OCI-LY1 (cell line): ENCODE data around the gene TSGA10.
"Not testable (repeated sequence)": the region's sequence is repeated elsewhere in the genome, so short reads cannot be mapped to it uniquely, and the experiment has no call there.

Source experiments
- H2AFZ ChIP-seq: fragments of 200-600 bp; sonication (generic), shearing (Covaris generic); 2 replicates; pipeline ENCODE4 v1.6.0; 2014; ENCODE audit warnings: antibody characterized with exemption, mild to moderate bottlenecking, low read length
- H3F3A ChIP-seq: fragments of 200-600 bp; sonication (generic), shearing (Covaris generic); 2 replicates; pipeline ENCODE4 v1.6.0; 2014; ENCODE audit warnings: mild to moderate bottlenecking, antibody characterized with exemption, low read length, moderate library complexity; ENCODE audit not compliant: insufficient read depth
- H3K27ac ChIP-seq: fragments of 200-600 bp; sonication (generic); 2 replicates; pipeline ENCODE4 v1.5.1; 2014; ENCODE audit warnings: low read length, mixed run types, mild to moderate bottlenecking, low read depth; ENCODE audit not compliant: poor library complexity, severe bottlenecking
- H3K27me3 ChIP-seq: fragments of 200-600 bp; sonication (generic); 2 replicates; pipeline ENCODE4 v1.6.0; 2014; ENCODE audit warnings: antibody characterized with exemption, mild to moderate bottlenecking, low read length, moderate library complexity; ENCODE audit not compliant: insufficient read depth
- H3K36me3 ChIP-seq: fragments of 200-600 bp; sonication (generic); 2 replicates; pipeline ENCODE4 v1.6.1; 2014; ENCODE audit warnings: mild to moderate bottlenecking, antibody characterized with exemption, low read length, moderate library complexity, mixed read lengths; ENCODE audit not compliant: insufficient read depth
- H3K4me1 ChIP-seq: fragments of 200-600 bp; sonication (generic); 2 replicates; pipeline ENCODE4 v1.5.1; 2014; ENCODE audit warnings: mild to moderate bottlenecking, low read length, moderate library complexity; ENCODE audit not compliant: insufficient read depth, severe bottlenecking
- H3K4me2 ChIP-seq: fragments of 200-600 bp; sonication (generic), shearing (Covaris generic); 2 replicates; pipeline ENCODE4 v1.6.1; 2014; ENCODE audit warnings: low read length
- H3K4me3 ChIP-seq: fragments of 200-600 bp; sonication (generic); 2 replicates; pipeline ENCODE4 v1.5.1; 2014; ENCODE audit warnings: low read length, low read depth, mild to moderate bottlenecking, mixed read lengths; ENCODE audit not compliant: poor library complexity, severe bottlenecking
- H3K79me2 ChIP-seq: fragments of 200-600 bp; shearing (Covaris generic); 2 replicates; pipeline ENCODE4 v1.6.1; 2016; ENCODE audit warnings: mixed run types, low read length, mixed read lengths; ENCODE audit not compliant: insufficient read depth
- H3K9ac ChIP-seq: fragments of 200-600 bp; sonication (generic), shearing (Covaris generic); 2 replicates; pipeline ENCODE4 v1.6.1; 2014; ENCODE audit warnings: mild to moderate bottlenecking, low read length, mixed read lengths
- H3K9me2 ChIP-seq: fragments of 200-600 bp; sonication (generic), shearing (Covaris generic); 2 replicates; pipeline ENCODE4 v1.6.1; 2014; ENCODE audit warnings: low read depth, mild to moderate bottlenecking, low read length, mixed read lengths
- H3K9me3 ChIP-seq: fragments of 200-600 bp; shearing (Covaris generic); 2 replicates; pipeline ENCODE4 v1.6.1; 2014; ENCODE audit warnings: low read length, mixed read lengths
- H4K20me1 ChIP-seq: fragments of 200-600 bp; sonication (generic), shearing (Covaris generic); 2 replicates; pipeline ENCODE4 v1.6.0; 2016; ENCODE audit warnings: mild to moderate bottlenecking, low read length; ENCODE audit not compliant: insufficient read depth
- CTCF ChIP-seq: fragments of 200-600 bp; sonication (generic), shearing (Covaris generic); IDR thresholded peaks from 2 replicates; pipeline ENCODE4 v1.5.1; 2017; ENCODE audit warnings: mild to moderate bottlenecking, antibody characterized with exemption, low read length, moderate library complexity, mixed read lengths
- EZH2 ChIP-seq: fragments of 200-600 bp; sonication (generic), shearing (Covaris generic); IDR thresholded peaks from 2 replicates; pipeline ENCODE4 v1.8.0; 2017; ENCODE audit warnings: borderline replicate concordance, mixed run types, mild to moderate bottlenecking, antibody characterized with exemption, low read length, moderate library complexity, mixed read lengths

The TSGA10 gene

GRCh38 chr2:99067871-99068625, 86.7 kb downstream of the TSGA10 start:
- H3K27me3 ChIP-seq: no peaks in the 10 kb centered on the region
- no peak overlapping the region for H3K27ac ChIP-seq
- H3K36me3 ChIP-seq: no peaks in the 10 kb centered on the region
- TF ChIP-seq EZH2 (no peak), CTCF (no peak)
- no peaks in the 10 kb centered on the region for H3K79me2 ChIP-seq
- no peaks in the 10 kb centered on the region for H3F3A ChIP-seq
- H4K20me1 ChIP-seq: no peaks in the 10 kb centered on the region
- H3K9me2 ChIP-seq: no peaks in the 10 kb centered on the region
- H2AFZ ChIP-seq: no peak overlapping the region
- no peaks in the 10 kb centered on the region for H3K9me3 ChIP-seq
- H3K4me3 ChIP-seq: no peak overlapping the region
- no peak overlapping the region for H3K4me2 ChIP-seq
- no peaks in the 10 kb centered on the region for H3K4me1 ChIP-seq
- no peak overlapping the region for H3K9ac ChIP-seq

GRCh38 chr2:99066075-99066958, 88.4 kb downstream of the TSGA10 start:
- Histone ChIP-seq H3K4me3 (no peak overlapping the region), H3K27ac (no peak overlapping the region), H3K79me2 (no peaks in the 10 kb centered on the region), H3K4me1 (no peaks in the 10 kb centered on the region), H3K36me3 (no peaks in the 10 kb centered on the region), H3K9ac (no peak overlapping the region), H3K27me3 (no peaks in the 10 kb centered on the region), H4K20me1 (no peaks in the 10 kb centered on the region), H3F3A (no peaks in the 10 kb centered on the region), H3K9me2 (no peaks in the 10 kb centered on the region), H3K9me3 (no peaks in the 10 kb centered on the region), H2AFZ (no peak overlapping the region), H3K4me2 (no peak overlapping the region)
- TF ChIP-seq EZH2 (no peak), CTCF (peak; percentile 57; the same call in 1 of the 2 replicates)

DNA sequence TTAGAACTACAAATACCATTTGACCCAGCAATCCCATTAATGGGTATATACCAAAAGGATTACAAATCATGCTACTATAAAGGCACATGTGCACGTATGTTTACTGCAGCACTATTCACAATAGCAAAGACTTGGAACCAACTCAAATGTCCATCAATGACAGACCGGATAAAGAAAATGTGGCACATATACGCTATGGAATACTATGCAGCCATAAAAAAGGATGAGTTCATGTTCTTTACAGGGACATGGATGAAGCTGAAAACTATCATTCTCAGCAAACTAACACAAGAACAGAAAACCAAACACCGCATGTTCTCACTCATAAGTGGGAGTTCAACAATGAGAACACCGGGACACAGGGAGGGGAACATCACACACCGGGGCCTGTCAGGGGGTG, 105.6 kb downstream of the TSGA10 start:
- H3K9me3 ChIP-seq, H2AFZ ChIP-seq, H3K79me2 ChIP-seq, H4K20me1 ChIP-seq, H3F3A ChIP-seq, H3K27me3 ChIP-seq, H3K4me1 ChIP-seq, H3K27ac ChIP-seq, H3K4me2 ChIP-seq, H3K9ac ChIP-seq, H3K9me2 ChIP-seq, H3K4me3 ChIP-seq, H3K36me3 ChIP-seq: not testable (repeated sequence)

GRCh38 chr2:99040736-99041300, 113.9 kb downstream of the TSGA10 start:
- H3K27me3 ChIP-seq, H2AFZ ChIP-seq, H3K79me2 ChIP-seq, H4K20me1 ChIP-seq, H3K4me3 ChIP-seq, H3F3A ChIP-seq, H3K9me2 ChIP-seq, H3K36me3 ChIP-seq, H3K9ac ChIP-seq, H3K9me3 ChIP-seq, H3K4me2 ChIP-seq: not testable (repeated sequence)
- peaks cover 14% of the 10 kb centered on the region for H3K4me1 ChIP-seq
- H3K27ac ChIP-seq: peak overlapping the region; percentile 57
